IMR-90 (cell line): ENCODE measurements around the gene DCHS2. TPM values are rescaled to one million over a fixed set of nuclear protein-coding genes. Genes with fewer than 3 reads are reported as not detected.

Source experiments
- ATAC-seq: fragments of 200-7000 bp; cut with Tn5 transposase; 2 replicates; pipeline ENCODE4 v1.9.1; 2020; ENCODE audit warnings: low read depth, mild to moderate bottlenecking, moderate library complexity
- BruUV-seq: library from RNA; stranded (reverse); fragments of 400-500 nt; replicated peaks from 2 replicates; lab custom pipeline; 2021; lab: Mats Ljungman, UMichigan
- CTCF ChIA-PET: fragments of 300-600 bp; formaldehyde crosslinking; extraction: SDS; loops from one replicate; lab custom pipeline; 2021; ENCODE audit warnings: antibody characterized with exemption; lab: Yijun Ruan, JAX
- POLR2A ChIA-PET: fragments of 300-600 bp; sonication (Branson Sonifier 250); formaldehyde crosslinking; loops from one replicate; lab custom pipeline; 2022; ENCODE audit warnings: antibody characterized with exemption; ENCODE audit not compliant: unreplicated experiment; lab: Charles Lee
- DNase-seq: peaks from one replicate; pipeline ENCODE4 v3.0.0; 2013
- H2AFZ ChIP-seq: replicated peaks from 2 replicates; pipeline ENCODE3; 2013; ENCODE audit warnings: low read length, mild to moderate bottlenecking; ENCODE audit not compliant: poor library complexity
- H2AK5ac ChIP-seq: 2 replicates; pipeline ENCODE4 v1.6.1; 2013; ENCODE audit warnings: low read depth, low read length, inconsistent platforms
- H2AK9ac ChIP-seq: replicated peaks from 2 replicates; pipeline ENCODE3; 2013; ENCODE audit warnings: mild to moderate bottlenecking, low read depth, low read length, moderate library complexity; ENCODE audit not compliant: poor library complexity
- H2BK120ac ChIP-seq: 2 replicates; pipeline ENCODE4 v1.6.1; 2013; ENCODE audit warnings: low read depth, low read length, inconsistent platforms
- H2BK15ac ChIP-seq: 3 replicates; pipeline ENCODE4 v1.6.1; 2013; ENCODE audit warnings: low read depth, low read length, inconsistent platforms
- H2BK20ac ChIP-seq: 2 replicates; pipeline ENCODE4 v1.6.1; 2013; ENCODE audit warnings: low read depth, mild to moderate bottlenecking, inconsistent platforms, low read length, moderate library complexity
- H2BK5ac ChIP-seq: 2 replicates; pipeline ENCODE4 v1.6.1; 2013; ENCODE audit warnings: mild to moderate bottlenecking, low read depth, low read length, inconsistent platforms; ENCODE audit not compliant: poor library complexity, severe bottlenecking
- H3K14ac ChIP-seq: replicated peaks from 2 replicates; pipeline ENCODE4 v1.6.1; 2013; ENCODE audit warnings: low read depth, low read length, inconsistent platforms
- H3K18ac ChIP-seq: 2 replicates; pipeline ENCODE4 v1.6.1; 2013; ENCODE audit warnings: low read depth, low read length, control low read depth
- H3K23ac ChIP-seq: 2 replicates; pipeline ENCODE4 v1.6.1; 2013; ENCODE audit warnings: low read depth, low read length, inconsistent platforms
- H3K27ac ChIP-seq: 2 replicates; pipeline ENCODE4 v1.5.1; 2013; ENCODE audit warnings: mild to moderate bottlenecking, control low read depth, low read length; ENCODE audit not compliant: insufficient read depth
- H3K27me3 ChIP-seq: 2 replicates; pipeline ENCODE4 v1.6.1; 2013; ENCODE audit warnings: low read length; ENCODE audit not compliant: control insufficient read depth, insufficient read depth
- H3K36me3 ChIP-seq: 2 replicates; pipeline ENCODE4 v1.6.1; 2013; ENCODE audit warnings: low read length, mixed read lengths; ENCODE audit not compliant: control insufficient read depth, insufficient read depth
- H3K4ac ChIP-seq: 2 replicates; pipeline ENCODE4 v1.6.1; 2013; ENCODE audit warnings: low read depth, low read length, inconsistent platforms
- H3K4me1 ChIP-seq: 2 replicates; pipeline ENCODE4 v1.6.1; 2013; ENCODE audit warnings: low read length, mixed read lengths; ENCODE audit not compliant: control insufficient read depth, insufficient read depth
- H3K4me2 ChIP-seq: 2 replicates; pipeline ENCODE4 v1.6.1; 2013; ENCODE audit warnings: low read depth, mild to moderate bottlenecking, control low read depth, low read length, moderate library complexity
- H3K4me3 ChIP-seq: 2 replicates; pipeline ENCODE4 v1.5.1; 2013; ENCODE audit warnings: low read depth, mild to moderate bottlenecking, control low read depth, low read length, moderate library complexity; ENCODE audit not compliant: insufficient read depth
- H3K56ac ChIP-seq: 2 replicates; pipeline ENCODE4 v1.6.1; 2013; ENCODE audit warnings: low read length, inconsistent platforms; ENCODE audit not compliant: insufficient read depth; ENCODE audit errors: extremely low read depth
- H3K79me1 ChIP-seq, 2 experiments: 2 replicates each; pipeline ENCODE4 v1.6.1; 2013; ENCODE audit warnings: low read length in 2 of 2, inconsistent platforms in 1 of 2, low read depth in 1 of 2
- H3K9ac ChIP-seq: 2 replicates; pipeline ENCODE4 v1.6.1; 2013; ENCODE audit warnings: low read depth, low read length, control low read depth
- H3K9me1 ChIP-seq: 2 replicates; pipeline ENCODE4 v1.6.1; 2013; ENCODE audit warnings: low read length, inconsistent platforms; ENCODE audit not compliant: insufficient read depth
- H3K9me3 ChIP-seq: 2 replicates; pipeline ENCODE4 v1.6.1; 2013; ENCODE audit warnings: low read length; ENCODE audit not compliant: control insufficient read depth, insufficient read depth
- H4K20me1 ChIP-seq: 2 replicates; pipeline ENCODE4 v1.6.1; 2013; ENCODE audit warnings: low read length, inconsistent platforms; ENCODE audit not compliant: insufficient read depth
- H4K5ac ChIP-seq: 2 replicates; pipeline ENCODE4 v1.6.1; 2013; ENCODE audit warnings: mild to moderate bottlenecking, low read depth, low read length, control low read depth
- H4K8ac ChIP-seq, 2 experiments: 2 replicates each; pipeline ENCODE4 v1.6.1; 2013; ENCODE audit warnings: low read depth in 2 of 2, low read length in 2 of 2, control low read depth in 1 of 2, inconsistent platforms in 1 of 2
- H4K91ac ChIP-seq: 2 replicates; pipeline ENCODE4 v1.6.1; 2013; ENCODE audit warnings: low read depth, low read length, inconsistent platforms; ENCODE audit not compliant: insufficient read depth
- BHLHE40 ChIP-seq: fragments of 150-350 bp; IDR thresholded peaks from 2 replicates; pipeline ENCODE4 v1.6.1; 2016; ENCODE audit warnings: mild to moderate bottlenecking, low read depth, low read length
- ELK1 ChIP-seq: fragments of 150-350 bp; IDR thresholded peaks from 2 replicates; pipeline ENCODE4 v1.6.1; 2016; ENCODE audit warnings: low read depth, mild to moderate bottlenecking, low read length, moderate library complexity, borderline replicate concordance
- NFE2L2 ChIP-seq: fragments of 150-350 bp; IDR thresholded peaks from 2 replicates; pipeline ENCODE4 v1.6.1; 2016; ENCODE audit warnings: low read depth, mild to moderate bottlenecking, low read length
- RAD21 ChIP-seq: IDR thresholded peaks from 2 replicates; pipeline ENCODE4 v1.6.1; 2012; ENCODE audit warnings: low read length, improper control_type of control experiment
- RFX5 ChIP-seq: IDR thresholded peaks from 2 replicates; pipeline ENCODE4 v1.8.0; 2012; ENCODE audit warnings: low read depth, mild to moderate bottlenecking, low read length, moderate library complexity
- SMC3 ChIP-seq: fragments of 150-350 bp; IDR thresholded peaks from 2 replicates; pipeline ENCODE4 v1.6.1; 2016; ENCODE audit warnings: low read depth, mild to moderate bottlenecking, antibody characterized with exemption, low read length, moderate library complexity
- WGBS, 2 experiments: methylation state at CpG; one replicate each; pipeline versions ENCODE4 v1.1.5 to v1.1.7; 2013; ENCODE audit warnings: missing lambda C conversion rate in 2 of 2; ENCODE audit not compliant: insufficient read length in 1 of 2; ENCODE audit errors: extremely low coverage in 2 of 2; 5-methylcytosine and 5-hydroxymethylcytosine counted together
- dilution Hi-C: fragments of 300-500 bp; cut with HindIII; formaldehyde crosslinking; loops from one replicate; pipeline ENCODE4 v1.14.3; 2018; ENCODE audit warnings: low sequenced_read_pairs; ENCODE audit not compliant: unreplicated experiment
- in situ Hi-C: fragments of 300-500 bp; cut with MboI; formaldehyde crosslinking; loops from 3 replicates; pipeline ENCODE4 v1.14.3; 2019; ENCODE audit warnings: low sequenced_read_pairs, inconsistent platforms, mixed read lengths
- intact Hi-C: fragments of 100-400 bp; cut with micrococcal nuclease; formaldehyde crosslinking; loops from 2 replicates; pipeline ENCODE4 v1.10.0; 2022
- polyA plus RNA-seq, 3 experiments: library from polyadenylated mRNA; depleted of rRNA; stranded (reverse); fragments of >200 nt; gene quantifications; 2 replicates each; pipeline ENCODE4 v1.2.3, GENCODE V29; 2012; ENCODE audit warnings: low replicate concordance in 1 of 3
- total RNA-seq: library from RNA; depleted of rRNA; stranded (reverse); fragments of >200 nt; gene quantifications from 2 replicates; pipeline ENCODE4 v1.2.3, GENCODE V29; 2012

The DCHS2 gene
- total and polyA plus RNA-seq, 2 of the 4 experiments (the other 2 are of a cell fraction): not detected

GRCh38 chr4:154277172-154277571 is 214.4 kb downstream of the DCHS2 start:
- ATAC-seq: no peak

More at GRCh38 chr4:154277172-154277571, 214.4 kb downstream of the DCHS2 start:
- Histone ChIP-seq H3K36me3 (no peaks in the 10 kb centered on the region), H3K27me3 (no peaks in the 10 kb centered on the region), H2AK5ac (no peak overlapping the region), H4K8ac (no peak overlapping the region), H3K14ac (no peak overlapping the region), H2AK9ac (no peak overlapping the region), H3K56ac (no peak overlapping the region), H2BK120ac (no peak overlapping the region), H4K20me1 (no peaks in the 10 kb centered on the region), H3K9me3 (no peaks in the 10 kb centered on the region), H3K18ac (no peak overlapping the region), H3K4me3 (no peak overlapping the region), H3K4me1 (no peaks in the 10 kb centered on the region), H4K91ac (no peak overlapping the region), H3K4ac (no peak overlapping the region), H4K5ac (no peak overlapping the region), H2BK5ac (no peak overlapping the region), H3K4me2 (no peak overlapping the region), H2BK15ac (no peak overlapping the region), H3K27ac (no peak overlapping the region), H3K79me1 (no peaks in the 10 kb centered on the region), H3K9me1 (no peaks in the 10 kb centered on the region), H3K9ac (no peak overlapping the region), H3K23ac (no peak overlapping the region), H2AFZ (no peak overlapping the region), H2BK20ac (no peak overlapping the region)
- DNase-seq: no peak
- ChIA-PET POLR2A (no interaction called here), CTCF (no interaction called here)
- intact Hi-C loops: no loop called here
- in situ Hi-C loops: no loop called here
- dilution Hi-C loops: no loop called here
- BruUV-seq: no TSS peak
- WGBS, 2 experiments: 80% methylated on average over 1 of the region's 2 CpGs; no CpG with 5 or more reads in 1 of the 2 experiments
- TF ChIP-seq RAD21: no peak
- no peak for TF ChIP-seq RFX5
- TF ChIP-seq NFE2L2: no peak
- no peak for TF ChIP-seq BHLHE40
- no peak for TF ChIP-seq SMC3
- TF ChIP-seq ELK1: no peak
